ENCODE data around the gene NARS2.

DNA sequence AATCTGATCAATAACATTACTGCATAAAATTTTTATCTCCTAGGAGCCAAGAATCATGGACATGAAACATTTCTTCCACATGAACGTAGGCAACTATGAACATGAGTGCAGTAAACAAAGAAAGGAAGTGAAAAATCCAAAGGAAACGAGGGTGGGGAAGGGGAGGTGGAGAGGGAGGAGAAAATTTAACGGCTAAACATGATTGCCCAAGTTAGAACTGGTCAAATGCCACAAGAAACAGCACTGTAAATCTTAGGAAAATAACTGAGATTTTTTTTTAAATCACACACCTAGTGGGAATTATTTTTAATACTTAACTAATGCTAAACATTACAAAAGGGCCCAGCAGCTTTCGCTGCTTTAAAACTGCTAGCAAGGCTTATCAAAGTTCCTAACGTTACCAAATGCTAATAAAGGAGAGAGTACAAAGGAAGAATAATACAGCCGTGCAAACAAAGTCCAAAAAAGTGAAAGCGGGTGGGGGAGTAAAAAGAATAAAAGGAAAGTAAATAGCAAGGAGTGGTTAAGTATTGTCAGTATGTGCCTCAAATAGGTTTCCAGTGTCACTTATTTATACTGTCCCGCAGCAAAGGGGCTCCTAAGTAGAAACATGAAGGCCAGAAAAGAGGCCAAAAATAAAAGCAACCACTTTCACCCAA is 13.7 kb downstream of the NARS2 start:
- no peak for TF ChIP-seq EZH2 (IDR thresholded peaks at IDR 0.05; ENCODE audit: borderline replicate concordance, low read depth, low read length, poor library complexity, severe bottlenecking)
- TF ChIP-seq, protein P1, sequence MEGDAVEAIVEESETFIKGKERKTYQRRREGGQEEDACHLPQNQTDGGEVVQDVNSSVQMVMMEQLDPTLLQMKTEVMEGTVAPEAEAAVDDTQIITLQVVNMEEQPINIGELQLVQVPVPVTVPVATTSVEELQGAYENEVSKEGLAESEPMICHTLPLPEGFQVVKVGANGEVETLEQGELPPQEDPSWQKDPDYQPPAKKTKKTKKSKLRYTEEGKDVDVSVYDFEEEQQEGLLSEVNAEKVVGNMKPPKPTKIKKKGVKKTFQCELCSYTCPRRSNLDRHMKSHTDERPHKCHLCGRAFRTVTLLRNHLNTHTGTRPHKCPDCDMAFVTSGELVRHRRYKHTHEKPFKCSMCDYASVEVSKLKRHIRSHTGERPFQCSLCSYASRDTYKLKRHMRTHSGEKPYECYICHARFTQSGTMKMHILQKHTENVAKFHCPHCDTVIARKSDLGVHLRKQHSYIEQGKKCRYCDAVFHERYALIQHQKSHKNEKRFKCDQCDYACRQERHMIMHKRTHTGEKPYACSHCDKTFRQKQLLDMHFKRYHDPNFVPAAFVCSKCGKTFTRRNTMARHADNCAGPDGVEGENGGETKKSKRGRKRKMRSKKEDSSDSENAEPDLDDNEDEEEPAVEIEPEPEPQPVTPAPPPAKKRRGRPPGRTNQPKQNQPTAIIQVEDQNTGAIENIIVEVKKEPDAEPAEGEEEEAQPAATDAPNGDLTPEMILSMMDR (conservative IDR thresholded peaks at IDR 0.05; ENCODE audit: low read depth, low read length) = no peak
